Karpas-422 (cell line): Measurements from ENCODE around the gene CCN6. TPM values are rescaled to one million over a fixed set of nuclear protein-coding genes. Genes with fewer than 3 reads are reported as not detected.
"Not testable (repeated sequence)": the region's sequence is repeated elsewhere in the genome, so short reads cannot be mapped to it uniquely, and the experiment has no call there.

Source experiments
- DNase-seq: peaks from one replicate; pipeline ENCODE4 v3.0.0-alpha.2; 2015
- H2AFZ ChIP-seq: fragments of 200-600 bp; sonication (generic); 2 replicates; pipeline ENCODE4 v1.6.1; 2014; ENCODE audit warnings: antibody characterized with exemption, low read length, mixed read lengths
- H3K27ac ChIP-seq: fragments of 200-600 bp; sonication (generic); 2 replicates; pipeline ENCODE4 v1.5.1; 2014; ENCODE audit warnings: mild to moderate bottlenecking, low read length, moderate library complexity
- H3K27me3 ChIP-seq: fragments of 200-600 bp; sonication (generic); 2 replicates; pipeline ENCODE4 v1.6.1; 2014; ENCODE audit warnings: low read length, mixed read lengths
- H3K36me3 ChIP-seq: fragments of 200-600 bp; sonication (generic); 2 replicates; pipeline ENCODE4 v1.6.1; 2014; ENCODE audit warnings: low read length, mixed read lengths; ENCODE audit not compliant: insufficient read depth
- H3K4me1 ChIP-seq: fragments of 200-600 bp; sonication (generic); 2 replicates; pipeline ENCODE4 v1.6.1; 2014; ENCODE audit warnings: mild to moderate bottlenecking, low read length, mixed read lengths
- H3K4me2 ChIP-seq: fragments of 200-600 bp; sonication (generic); 2 replicates; pipeline ENCODE4 v1.6.1; 2014; ENCODE audit warnings: low read length, low read depth, mild to moderate bottlenecking; ENCODE audit not compliant: poor library complexity, severe bottlenecking
- H3K4me3 ChIP-seq: fragments of 200-600 bp; sonication (generic); 2 replicates; pipeline ENCODE4 v1.5.1; 2014; ENCODE audit warnings: mild to moderate bottlenecking, antibody characterized with exemption, low read length, mixed read lengths
- H3K79me2 ChIP-seq: fragments of 200-600 bp; sonication (generic); 2 replicates; pipeline ENCODE4 v1.6.1; 2014; ENCODE audit warnings: mild to moderate bottlenecking, low read length, mixed read lengths
- H3K9ac ChIP-seq: fragments of 200-600 bp; sonication (generic); 2 replicates; pipeline ENCODE4 v1.6.0; 2014; ENCODE audit warnings: low read length
- H3K9me2 ChIP-seq: fragments of 200-600 bp; sonication (generic), shearing (Covaris generic); replicated peaks from 2 replicates; pipeline ENCODE4 v1.6.0; 2014; ENCODE audit warnings: mild to moderate bottlenecking, low read length, moderate library complexity; ENCODE audit not compliant: insufficient read depth
- H3K9me3 ChIP-seq: fragments of 300-700, 200-600 bp; sonication (generic); 2 replicates; pipeline ENCODE4 v1.6.1; 2014; ENCODE audit warnings: low read length, mixed read lengths
- H4K20me1 ChIP-seq: fragments of 200-600 bp; sonication (generic); 2 replicates; pipeline ENCODE4 v1.6.1; 2014; ENCODE audit warnings: mild to moderate bottlenecking, antibody characterized with exemption, low read length, low read depth; ENCODE audit not compliant: insufficient read depth
- total RNA-seq: library from RNA; depleted of rRNA; stranded (reverse); fragments of >200 nt; shearing (Covaris generic); gene quantifications from 2 replicates; pipeline ENCODE4 v1.2.3, GENCODE V29; 2014; ENCODE audit warnings: low replicate concordance

The CCN6 gene
- total RNA-seq, 1 experiment from 2014 or later, result not detected

DNA sequence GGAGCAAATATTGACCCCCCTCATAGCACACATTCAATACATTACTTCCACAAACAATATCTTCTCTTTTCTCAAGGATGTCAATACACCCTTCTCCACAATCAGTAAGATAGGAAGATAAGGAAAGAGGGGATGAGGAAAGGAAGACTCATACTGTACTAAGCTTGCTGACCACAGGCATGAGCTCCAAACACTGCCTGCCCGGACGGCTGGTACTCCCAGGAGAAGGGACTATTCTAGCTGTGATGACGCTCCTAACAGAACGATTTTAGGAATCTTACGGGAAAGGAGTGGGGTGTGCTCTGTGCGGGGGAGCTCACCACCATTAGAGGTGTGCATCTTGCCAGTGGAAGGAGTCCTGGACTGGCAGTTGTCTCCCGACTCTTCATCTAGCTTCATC lies 3.9 kb upstream of the CCN6 start:
- Histone ChIP-seq H3K9me2 (no peaks in the 10 kb centered on the region), H3K79me2 (no peaks in the 10 kb centered on the region), H3K9ac (no peak overlapping the region), H2AFZ (no peak overlapping the region), H3K27ac (no peak overlapping the region), H3K4me3 (no peak overlapping the region), H3K27me3 (no peaks in the 10 kb centered on the region), H3K36me3 (no peaks in the 10 kb centered on the region), H3K4me1 (peaks cover 18% of the 10 kb centered on the region), H3K9me3 (no peaks in the 10 kb centered on the region), H4K20me1 (no peaks in the 10 kb centered on the region), H3K4me2 (no peak overlapping the region)
- no peak for DNase-seq

DNA sequence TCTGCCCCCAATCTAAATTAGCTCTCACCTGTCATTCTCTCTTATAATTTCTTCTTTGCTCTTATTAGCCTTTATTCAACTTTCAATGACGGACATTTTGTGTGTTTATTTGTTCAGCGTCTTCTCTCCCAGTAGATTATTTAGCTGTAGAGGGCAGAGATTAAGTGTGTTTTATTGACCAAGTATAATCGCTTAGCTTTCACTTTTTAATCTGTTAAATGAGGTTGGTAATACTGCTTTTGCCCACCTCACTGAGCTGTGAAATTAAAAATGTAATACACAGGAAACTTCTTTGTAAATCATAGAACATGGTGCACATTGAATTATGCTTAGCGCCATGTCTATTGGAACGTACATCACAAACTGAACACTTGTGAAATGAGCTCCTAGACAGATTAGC lies 3.5 kb upstream of the CCN6 start:
- Histone ChIP-seq H3K9me2 (no peaks in the 10 kb centered on the region), H3K4me1 (peaks cover 18% of the 10 kb centered on the region), H3K9me3 (no peaks in the 10 kb centered on the region), H3K27ac (no peak overlapping the region), H2AFZ (no peak overlapping the region), H3K4me3 (no peak overlapping the region), H3K9ac (no peak overlapping the region), H3K27me3 (no peaks in the 10 kb centered on the region), H3K36me3 (no peaks in the 10 kb centered on the region), H4K20me1 (no peaks in the 10 kb centered on the region), H3K79me2 (no peaks in the 10 kb centered on the region), H3K4me2 (no peak overlapping the region)
- DNase-seq, result no peak

DNA sequence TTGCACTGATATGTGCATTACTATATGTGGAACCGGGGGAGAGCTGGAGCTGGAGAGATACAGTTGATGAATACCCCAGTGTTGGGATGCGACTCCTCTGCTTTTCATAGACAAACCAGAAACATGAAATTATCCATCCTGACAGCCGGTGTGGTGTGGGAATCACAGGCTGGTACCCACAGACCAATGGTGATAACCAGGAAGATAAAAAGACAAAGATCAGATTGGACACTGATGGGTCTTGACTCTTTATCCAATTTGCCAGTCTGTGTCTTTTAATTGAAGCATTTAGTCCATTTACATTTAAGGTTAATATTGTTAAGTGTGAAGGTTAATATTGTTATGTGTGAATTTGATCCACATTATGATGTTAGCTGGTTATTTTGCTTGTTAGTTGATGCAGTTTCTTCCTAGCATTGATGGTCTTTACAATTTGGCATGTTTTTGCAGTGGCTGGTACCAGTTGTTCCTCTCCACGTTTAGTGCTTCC lies 2.6 kb upstream of the CCN6 start:
- not testable (repeated sequence) for H3K9me2 ChIP-seq, H3K4me2 ChIP-seq, DNase-seq, H3K4me3 ChIP-seq, H3K9ac ChIP-seq, H4K20me1 ChIP-seq, H2AFZ ChIP-seq, H3K36me3 ChIP-seq, H3K27ac ChIP-seq, H3K79me2 ChIP-seq, H3K9me3 ChIP-seq, H3K27me3 ChIP-seq
- peaks cover 18% of the 10 kb centered on the region for H3K4me1 ChIP-seq

DNA sequence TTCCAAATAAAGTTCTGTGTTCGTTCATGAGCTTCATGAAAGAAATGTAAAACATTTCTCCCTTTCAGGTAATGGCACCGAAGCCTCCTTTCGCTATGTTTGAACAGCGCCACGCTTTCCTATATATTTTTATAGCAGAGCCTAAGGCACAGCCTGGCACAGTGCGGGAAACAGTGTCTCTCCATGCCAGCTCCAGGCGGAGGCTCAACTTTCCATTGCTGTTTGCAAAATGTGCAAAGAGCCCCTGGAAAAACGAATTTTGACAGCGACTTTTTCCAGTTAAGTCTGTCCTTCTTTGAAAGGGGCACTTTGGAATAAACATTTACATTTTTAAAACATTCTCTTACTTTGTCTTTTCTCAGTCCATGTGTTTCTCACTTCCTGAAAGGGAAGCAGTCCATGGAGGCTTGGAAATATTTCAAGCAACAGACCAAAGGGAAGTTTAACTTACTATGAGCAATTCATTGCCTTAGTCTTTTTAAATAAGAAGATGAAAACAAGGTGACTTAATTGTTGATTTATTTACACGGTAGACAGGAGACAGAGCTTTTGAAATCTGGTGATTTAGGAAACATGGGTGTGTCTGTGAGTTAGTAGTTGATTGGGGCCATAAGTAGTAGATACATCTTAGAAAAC lies 769 bp downstream of the CCN6 start:
- Histone ChIP-seq H3K36me3 (no peaks in the 10 kb centered on the region), H3K79me2 (no peaks in the 10 kb centered on the region), H4K20me1 (no peaks in the 10 kb centered on the region), H2AFZ (no peak overlapping the region), H3K27me3 (no peaks in the 10 kb centered on the region), H3K27ac (no peak overlapping the region), H3K9me3 (no peaks in the 10 kb centered on the region), H3K9ac (no peak overlapping the region), H3K4me3 (no peak overlapping the region), H3K4me1 (peaks cover 7% of the 10 kb centered on the region), H3K4me2 (no peak overlapping the region), H3K9me2 (no peaks in the 10 kb centered on the region)
- DNase-seq, result no peak

DNA sequence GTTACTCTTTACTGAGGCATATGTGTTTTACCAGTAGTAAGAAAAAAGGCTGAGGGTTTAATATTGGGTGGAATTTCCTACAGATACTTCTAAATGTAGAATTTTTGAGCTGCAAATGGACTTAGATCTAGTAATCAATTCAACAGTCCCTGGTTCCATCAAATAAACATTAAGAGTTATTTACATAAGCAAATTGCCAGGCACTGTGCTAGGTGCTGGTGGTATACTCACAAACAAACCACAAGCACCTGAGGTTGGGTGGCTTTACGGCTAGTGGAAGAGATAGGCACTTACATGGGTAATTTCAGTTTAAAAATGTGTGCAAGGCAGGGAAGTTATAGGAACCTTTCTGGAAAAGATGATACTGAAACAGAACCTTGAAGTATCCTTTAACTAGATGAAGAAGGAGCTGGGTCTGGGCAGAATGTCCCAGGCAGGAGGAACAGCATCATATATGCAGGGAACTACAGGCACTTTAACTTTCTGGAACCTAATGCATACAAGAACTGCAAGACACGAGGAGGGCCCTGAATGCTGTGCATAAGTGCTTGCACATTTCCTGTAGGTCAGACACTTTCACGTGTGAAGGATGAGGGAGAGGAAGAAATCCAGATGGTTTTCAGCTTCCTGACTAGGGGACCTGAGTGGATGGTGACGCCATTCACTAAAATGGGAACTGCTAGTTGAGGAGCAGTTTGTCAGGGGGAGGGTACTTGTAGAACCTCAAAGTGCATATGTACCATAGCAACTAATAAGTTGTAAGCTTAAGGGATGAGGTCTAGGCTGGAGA lies 4.5 kb downstream of the CCN6 start:
- Histone ChIP-seq H3K27me3 (no peaks in the 10 kb centered on the region), H2AFZ (peak overlapping the region; percentile 32; the same call in 1 of the 2 replicates), H3K4me3 (no peak overlapping the region), H3K4me2 (no peak overlapping the region), H4K20me1 (no peaks in the 10 kb centered on the region), H3K79me2 (no peaks in the 10 kb centered on the region), H3K9me3 (no peaks in the 10 kb centered on the region), H3K36me3 (no peaks in the 10 kb centered on the region), H3K9ac (no peak overlapping the region), H3K4me1 (no peaks in the 10 kb centered on the region), H3K9me2 (no peaks in the 10 kb centered on the region), H3K27ac (no peak overlapping the region)
- DNase-seq, result no peak

DNA sequence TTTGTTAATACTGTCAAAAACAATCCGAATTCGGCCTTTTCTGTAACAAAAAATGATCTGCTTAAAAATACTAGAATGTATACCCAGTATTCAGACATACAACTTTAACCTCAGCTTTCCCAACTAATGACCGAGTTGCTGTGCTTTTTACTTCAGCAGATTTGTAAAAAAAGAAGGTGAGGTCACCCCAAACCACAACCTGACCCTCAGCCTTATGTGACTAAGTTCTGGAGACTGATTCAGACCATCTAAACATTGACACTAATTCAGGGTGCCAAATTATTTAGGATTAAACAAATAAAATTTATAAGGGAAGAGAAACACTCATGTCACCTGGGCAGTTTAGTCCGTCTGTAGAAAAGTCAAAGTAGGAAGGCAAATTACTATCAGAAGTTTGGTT lies 7.7 kb downstream of the CCN6 start:
- H4K20me1 ChIP-seq, result no peaks in the 10 kb centered on the region
- no peak overlapping the region for H3K4me3 ChIP-seq
- H3K36me3 ChIP-seq, result no peaks in the 10 kb centered on the region
- no peaks in the 10 kb centered on the region for H3K27me3 ChIP-seq
- H3K4me2 ChIP-seq, result no peak overlapping the region
- H3K9ac ChIP-seq, result no peak overlapping the region
- H3K79me2 ChIP-seq, result no peaks in the 10 kb centered on the region
- H3K27ac ChIP-seq, result no peak overlapping the region
- no peaks in the 10 kb centered on the region for H3K9me3 ChIP-seq
- no peak overlapping the region for H2AFZ ChIP-seq
- H3K9me2 ChIP-seq, result no peaks in the 10 kb centered on the region
- no peaks in the 10 kb centered on the region for H3K4me1 ChIP-seq
- no peak for DNase-seq

DNA sequence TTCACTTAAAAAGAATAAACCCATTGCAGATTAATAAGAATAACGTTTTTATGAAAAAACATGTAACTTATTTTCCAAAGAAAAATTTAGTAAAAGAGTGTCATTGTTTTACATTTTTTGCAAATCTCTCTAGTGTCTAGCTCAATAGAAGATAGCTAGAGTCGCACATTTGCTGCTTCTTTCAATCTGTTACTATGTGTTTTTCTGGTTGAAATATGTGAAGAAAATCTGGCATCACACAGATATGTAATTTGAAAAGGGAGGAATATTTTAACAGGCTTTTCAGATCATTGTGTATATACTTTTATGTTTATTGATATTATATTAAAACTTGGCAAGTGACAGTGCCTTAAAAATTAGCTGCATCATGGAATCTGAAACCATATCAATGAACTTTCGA lies 9.1 kb downstream of the CCN6 start:
- H3K27ac ChIP-seq, result no peak overlapping the region
- H3K4me3 ChIP-seq, result no peak overlapping the region
- H3K4me2 ChIP-seq, result no peak overlapping the region
- no peaks in the 10 kb centered on the region for H4K20me1 ChIP-seq
- H3K9me2 ChIP-seq, result no peaks in the 10 kb centered on the region
- no peak for DNase-seq
- H3K79me2 ChIP-seq, result no peaks in the 10 kb centered on the region
- H3K9me3 ChIP-seq, result no peaks in the 10 kb centered on the region
- H3K36me3 ChIP-seq, result no peaks in the 10 kb centered on the region
- no peak overlapping the region for H3K9ac ChIP-seq
- H3K27me3 ChIP-seq, result no peaks in the 10 kb centered on the region
- peaks cover 6% of the 10 kb centered on the region for H3K4me1 ChIP-seq
- H2AFZ ChIP-seq, result no peak overlapping the region

DNA sequence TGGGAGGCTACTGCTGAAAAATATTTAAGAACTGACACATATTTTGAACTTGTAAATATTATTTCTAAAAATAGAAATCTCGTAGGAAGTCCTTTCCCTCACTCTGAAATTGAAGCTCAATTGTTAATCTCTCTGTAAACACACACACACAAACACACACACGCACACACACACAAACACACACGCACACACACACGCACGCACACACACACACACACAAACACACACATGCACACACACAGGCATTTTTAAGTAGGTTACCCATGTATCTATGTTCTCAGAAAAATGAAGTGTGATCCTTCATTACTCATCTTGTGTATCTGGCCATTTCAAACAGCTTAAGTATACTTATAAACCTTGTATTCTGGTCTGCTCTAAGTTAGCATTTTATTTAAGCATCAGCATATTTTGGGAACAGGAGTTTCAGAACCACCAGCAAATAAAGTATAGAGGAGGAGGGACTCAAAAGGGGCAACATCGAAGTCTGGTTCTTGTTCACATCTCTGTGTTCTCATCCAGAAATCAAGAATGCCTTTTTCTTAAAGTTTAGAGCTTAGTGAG lies 11.6 kb downstream of the CCN6 start:
- Histone ChIP-seq H3K36me3 (peaks cover 3% of the 10 kb centered on the region; the same call in 1 of the 2 replicates), H3K4me3 (no peak overlapping the region), H3K27ac (no peak overlapping the region), H3K4me1 (peaks cover 8% of the 10 kb centered on the region), H4K20me1 (no peaks in the 10 kb centered on the region), H3K27me3 (no peaks in the 10 kb centered on the region), H2AFZ (no peak overlapping the region), H3K4me2 (no peak overlapping the region), H3K9me3 (no peaks in the 10 kb centered on the region), H3K9me2 (no peaks in the 10 kb centered on the region), H3K79me2 (no peaks in the 10 kb centered on the region), H3K9ac (no peak overlapping the region)
- no peak for DNase-seq
